Measurements from ENCODE around the gene ADAMTS13. TPM values are rescaled to one million over a fixed set of nuclear protein-coding genes. Genes with fewer than 3 reads are reported as not detected.

ADAMTS13 gene
- total RNA-seq, 4 donors from 2014 or later = 1.1 to 2.7 (median 1.8) TPM

GRCh38 chr9:133377721-133378216 lies 44.4 kb upstream of the ADAMTS13 start:
- TF ChIP-seq CTCF (IDR thresholded peaks at IDR 0.05) = no peak
- no peak for TF ChIP-seq POLR2A (IDR thresholded peaks at IDR 0.05)
- no peak overlapping the region for H3K4me3 ChIP-seq (ENCODE audit: low read depth, poor library complexity, severe bottlenecking)
- DNase-seq (ENCODE audit: low spot score in 2 of 2) = no peak
- WGBS, 2 donors = 51 to 52% methylated on average over 5 to 6 of the region's 6 CpGs
- intact Hi-C loops (cut with DNase I; ENCODE audit: low total_unique reads) = no loop called here

GRCh38 chr9:133378408-133378962 lies 43.7 kb upstream of the ADAMTS13 start:
- no peak for DNase-seq (ENCODE audit: low spot score in 2 of 2)
- TF ChIP-seq POLR2A (IDR thresholded peaks at IDR 0.05) (no peak), CTCF (IDR thresholded peaks at IDR 0.05) (no peak)
- H3K4me3 ChIP-seq (ENCODE audit: low read depth, poor library complexity, severe bottlenecking) = no peak overlapping the region
- WGBS, 2 donors = 73 to 100% methylated on average over 1 of the region's 1 CpG
- intact Hi-C loops (cut with DNase I; ENCODE audit: low total_unique reads) = no loop called here

GRCh38 chr9:133379153-133380086 lies 42.7 kb upstream of the ADAMTS13 start:
- DNase-seq (ENCODE audit: low spot score in 2 of 2) = no peak
- intact Hi-C loops (cut with DNase I; ENCODE audit: low total_unique reads) = no loop called here
- TF ChIP-seq CTCF (IDR thresholded peaks at IDR 0.05) = no peak
- TF ChIP-seq POLR2A (IDR thresholded peaks at IDR 0.05) = no peak
- no peak overlapping the region for H3K4me3 ChIP-seq (ENCODE audit: low read depth, poor library complexity, severe bottlenecking)
- 90 to 91% methylated on average over 11 to 14 of the region's 14 CpGs for WGBS, 2 donors

- WGBS, 2 donors = 81 to 87% methylated on average over 4 of the region's 4 CpGs
- TF ChIP-seq POLR2A (IDR thresholded peaks at IDR 0.05) = no peak
- TF ChIP-seq CTCF (IDR thresholded peaks at IDR 0.05) = no peak
- DNase-seq (ENCODE audit: low spot score in 2 of 2) = no peak
- intact Hi-C loops (cut with DNase I; ENCODE audit: low total_unique reads) = no loop called here
- no peak overlapping the region for H3K4me3 ChIP-seq (ENCODE audit: low read depth, poor library complexity, severe bottlenecking)
Measured at GRCh38 chr9:133380734-133381133, 41.4 kb upstream of the ADAMTS13 start.

GRCh38 chr9:133382507-133383141 lies 39.5 kb upstream of the ADAMTS13 start:
- TF ChIP-seq CTCF (IDR thresholded peaks at IDR 0.05) = peak in 1 of 3 donors; percentile 3
- TF ChIP-seq POLR2A (IDR thresholded peaks at IDR 0.05) = no peak
- 89 to 90% methylated on average over 4 of the region's 4 CpGs for WGBS, 2 donors
- DNase-seq (ENCODE audit: low spot score in 2 of 2) = no peak
- intact Hi-C loops (cut with DNase I; ENCODE audit: low total_unique reads) = no loop called here
- H3K4me3 ChIP-seq (ENCODE audit: low read depth, poor library complexity, severe bottlenecking) = no peak overlapping the region
